Hematopoietic multipotent progenitor cell (in vitro differentiated cells): Measurements from ENCODE around the gene BCL2L1. TPM values are rescaled to one million over a fixed set of nuclear protein-coding genes. Genes with fewer than 3 reads are reported as not detected.

Source experiments
- DNase-seq, 3 donors: peaks; one replicate each; pipeline ENCODE4 v3.0.0-alpha.2; 2011 to 2015; ENCODE audit warnings: low read depth in 2 of 3, low spot score in 2 of 3
- total RNA-seq: library from RNA; depleted of rRNA; stranded (reverse); fragments of >200 nt; gene quantifications from one replicate; pipeline ENCODE4 v1.2.3, GENCODE V29; 2012

The BCL2L1 gene
- total RNA-seq, 1 donor, result 48.7 TPM

DNA sequence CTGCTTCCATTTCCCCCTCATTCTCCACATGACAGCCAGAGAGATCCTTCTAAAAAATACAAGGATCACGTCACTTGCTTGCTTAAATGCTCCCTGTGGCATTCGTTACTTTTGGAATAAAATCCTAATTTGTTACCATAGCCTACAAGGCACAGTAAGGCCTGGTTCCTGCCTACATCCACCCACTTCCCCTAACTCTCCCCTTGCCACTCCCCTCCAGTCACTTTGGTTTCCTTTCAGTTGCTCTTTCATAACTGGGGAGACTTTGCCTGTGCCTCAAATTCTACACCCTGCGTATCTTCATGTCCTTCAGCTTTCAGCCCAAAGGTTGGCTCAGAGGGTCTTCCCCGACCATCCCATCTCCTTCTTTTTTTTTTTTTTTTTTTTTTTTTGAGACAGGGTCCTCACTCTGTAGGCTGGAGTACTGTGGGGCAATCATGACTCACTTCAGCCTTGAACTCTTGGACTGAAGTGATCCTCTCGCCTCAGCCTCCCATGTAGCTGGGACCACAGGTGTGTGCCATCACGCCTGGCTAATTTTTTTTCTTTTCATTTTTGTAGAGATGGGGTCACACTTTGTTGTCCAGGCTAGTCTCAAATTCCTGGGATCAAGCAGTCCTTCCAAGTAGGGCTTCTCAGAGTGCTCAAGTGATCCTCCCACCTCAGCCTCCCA, 105.1 kb downstream of the BCL2L1 start:
- DNase-seq, result peak in 2 of 3 donors; percentile 67 to 83

GRCh38 chr20:31615416-31615815, 107.3 kb downstream of the BCL2L1 start:
- no peak for DNase-seq

Other genes starting within 250 kb of the BCL2L1 start
- not detected for gene DEFB124, start 247.7 kb downstream of the BCL2L1 start, total RNA-seq
- 0.27 TPM for gene REM1, start 247.6 kb downstream of the BCL2L1 start, total RNA-seq
- gene HM13, start 208.4 kb downstream of the BCL2L1 start, total RNA-seq, result 82.7 TPM
- 1,163 TPM for gene ID1, start 117.6 kb downstream of the BCL2L1 start, total RNA-seq
- not detected for gene COX4I2, start 85.0 kb downstream of the BCL2L1 start, total RNA-seq
- gene TPX2, start 16.4 kb upstream of the BCL2L1 start, total RNA-seq, result 5.1 TPM
- under 0.01 TPM for gene MYLK2, start 96.5 kb upstream of the BCL2L1 start, total RNA-seq
- gene FOXS1, start 122.7 kb upstream of the BCL2L1 start, total RNA-seq, result not detected
- 8.6 TPM for gene DUSP15, start 147.7 kb upstream of the BCL2L1 start, total RNA-seq
- 0.54 TPM for gene TTLL9, start 147.8 kb upstream of the BCL2L1 start, total RNA-seq
- gene PDRG1, start 229.2 kb upstream of the BCL2L1 start, total RNA-seq, result 7.5 TPM
- gene XKR7, start 245.3 kb upstream of the BCL2L1 start, total RNA-seq, result under 0.01 TPM